NCI-H146 treated with DMSO at 0.1 percent for 48 hours (cell line): ENCODE data around the gene MAL.

ENCODE experiments used
- DNase-seq: peaks from one replicate; lab custom pipeline; 2025; ENCODE audit not compliant: unreplicated experiment; lab: John Stamatoyannopoulos, UW

MAL gene

DNA sequence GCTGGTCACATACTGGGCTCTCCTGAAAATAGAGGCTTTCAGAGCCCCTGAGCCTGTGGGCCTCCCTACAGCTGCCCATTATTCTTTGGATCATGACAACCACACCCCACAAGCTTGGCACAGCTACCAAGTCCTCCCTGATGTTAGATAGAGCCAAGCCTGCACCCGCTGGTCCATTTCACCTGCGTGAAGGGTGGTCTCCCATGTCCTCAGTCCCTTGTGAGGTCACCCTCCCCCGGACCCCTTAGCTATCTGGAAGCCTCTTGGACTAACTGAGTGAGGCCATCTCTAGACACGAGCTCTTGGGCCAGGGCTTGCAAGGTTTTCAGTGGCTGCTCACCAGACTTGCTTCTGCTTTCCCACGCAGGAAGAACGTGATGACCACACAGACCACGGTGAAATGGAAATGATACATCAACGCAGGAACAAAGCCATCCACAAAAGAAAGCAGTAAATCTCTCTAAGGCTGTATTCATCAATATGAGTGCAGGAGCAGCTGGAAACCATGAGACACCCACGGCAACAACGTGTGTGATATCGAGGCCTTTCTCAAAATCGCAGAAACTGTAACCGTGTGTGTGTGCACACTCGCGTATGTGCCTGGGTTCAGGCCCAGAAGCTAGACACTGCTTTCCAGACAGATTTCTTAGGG, 10.1 kb upstream of the MAL start:
- DNase-seq: no peak

DNA sequence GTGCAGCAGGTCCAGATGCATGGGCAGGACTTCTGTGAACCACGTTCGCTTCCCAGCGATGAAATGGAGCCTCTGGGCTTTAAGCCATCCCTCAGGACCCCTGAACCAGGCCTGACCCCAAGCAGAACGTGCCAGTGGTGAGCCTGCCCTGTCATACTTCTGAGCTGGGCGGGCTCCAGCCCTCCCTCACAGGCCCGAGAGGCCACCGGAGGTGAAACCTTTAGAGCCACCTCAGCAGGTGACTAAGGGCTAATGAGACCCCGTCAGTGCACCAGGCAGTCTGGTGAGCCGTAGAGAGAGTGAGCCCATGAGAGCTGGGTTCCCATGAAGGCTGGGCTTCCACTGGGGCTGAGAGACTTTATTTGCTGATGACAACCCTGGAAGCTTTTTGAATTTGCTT, 8.9 kb upstream of the MAL start:
- DNase-seq: no peak

DNA sequence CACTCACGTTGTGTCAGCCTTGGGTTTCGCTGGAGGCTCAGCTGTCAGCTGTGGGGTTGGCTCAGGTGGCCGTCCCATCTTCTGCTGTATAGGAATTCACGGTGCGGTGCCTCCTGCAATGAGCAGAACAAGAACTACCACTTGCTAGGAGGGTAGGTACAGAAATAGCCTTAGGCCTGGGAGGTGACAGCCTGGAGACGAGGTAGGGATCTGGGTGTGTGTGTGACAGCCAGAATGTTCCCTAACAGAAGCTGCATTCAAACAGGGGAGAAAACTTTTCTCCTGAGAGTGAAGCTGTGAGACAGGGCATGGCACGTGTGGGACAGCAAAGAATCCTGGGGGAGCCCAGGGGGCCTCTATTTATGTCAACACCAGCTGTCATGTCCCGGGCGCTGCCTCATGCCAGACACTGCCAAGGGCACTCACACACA, 8.4 kb upstream of the MAL start:
- no peak for DNase-seq

DNA sequence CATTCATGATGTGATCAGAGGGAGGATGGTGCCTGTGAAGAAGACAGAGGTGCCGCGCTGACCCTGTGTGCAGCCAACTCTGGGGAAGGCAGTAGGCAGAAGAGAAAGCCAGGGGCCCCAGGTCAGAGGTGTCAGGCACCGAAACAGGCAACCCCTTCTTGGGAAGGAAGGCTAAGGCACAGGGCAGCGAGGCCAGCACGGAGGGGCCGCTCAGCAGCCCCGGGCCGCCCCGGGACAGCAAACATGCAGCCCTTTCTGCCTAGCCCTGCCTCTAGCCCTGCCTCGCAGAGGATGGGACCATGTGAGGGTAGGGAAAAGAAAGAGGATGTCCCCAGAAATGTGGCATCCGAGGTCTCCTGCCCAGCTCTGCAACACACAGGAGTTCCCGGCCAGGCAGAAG, 7.7 kb upstream of the MAL start:
- no peak for DNase-seq

DNA sequence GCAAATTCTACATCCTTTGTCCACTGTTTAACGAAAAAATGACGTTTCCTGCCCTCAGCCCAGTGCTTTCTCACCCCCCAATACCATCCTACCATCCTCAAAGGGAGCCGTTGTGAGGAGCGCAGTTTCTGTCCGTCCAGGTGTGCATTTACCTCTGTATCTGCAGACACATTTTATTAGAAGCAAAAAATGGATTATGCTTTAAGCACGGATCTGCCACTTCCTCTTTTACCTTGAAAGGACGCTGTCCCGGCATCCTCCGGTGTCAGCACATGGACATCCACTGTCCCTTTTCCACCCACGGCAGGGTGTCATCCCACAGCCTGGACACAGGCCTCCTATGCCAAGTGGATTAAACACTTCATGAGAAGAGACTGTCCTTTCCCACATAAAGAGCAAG, 7.2 kb upstream of the MAL start:
- DNase-seq: no peak

DNA sequence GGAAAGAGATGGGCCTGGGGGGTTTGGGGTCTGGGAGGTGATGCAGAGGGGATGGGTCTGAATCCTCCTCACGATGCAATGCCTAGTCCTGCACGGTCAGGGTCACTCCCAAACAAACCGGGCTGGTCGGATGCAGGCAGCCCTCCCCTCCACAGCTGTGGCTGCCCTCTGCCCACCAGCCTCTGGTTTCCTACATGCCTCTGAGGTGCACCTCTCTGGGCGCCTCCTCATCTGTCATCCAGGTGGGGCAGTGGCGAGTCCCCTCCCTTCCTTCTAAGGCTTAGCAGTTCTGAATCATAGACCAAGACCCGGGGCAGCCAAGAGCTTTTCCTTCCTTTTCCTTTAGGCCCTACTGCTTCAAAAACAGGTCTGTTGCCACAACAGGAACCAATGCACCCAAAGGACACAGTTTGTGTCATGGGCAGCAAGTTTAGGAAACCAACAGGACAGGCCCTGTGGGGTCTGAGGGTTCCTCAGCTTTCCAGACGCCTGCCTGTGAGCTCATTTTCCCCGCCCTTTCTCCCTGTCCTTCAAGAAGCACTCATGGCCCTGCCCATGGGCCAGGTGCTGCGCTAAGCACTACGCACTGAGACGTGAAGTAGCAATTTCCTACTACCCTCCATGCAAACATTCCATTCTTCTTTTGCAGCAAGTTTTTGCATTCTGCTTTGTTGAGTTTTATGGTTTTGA, 6.5 kb upstream of the MAL start:
- DNase-seq: no peak

DNA sequence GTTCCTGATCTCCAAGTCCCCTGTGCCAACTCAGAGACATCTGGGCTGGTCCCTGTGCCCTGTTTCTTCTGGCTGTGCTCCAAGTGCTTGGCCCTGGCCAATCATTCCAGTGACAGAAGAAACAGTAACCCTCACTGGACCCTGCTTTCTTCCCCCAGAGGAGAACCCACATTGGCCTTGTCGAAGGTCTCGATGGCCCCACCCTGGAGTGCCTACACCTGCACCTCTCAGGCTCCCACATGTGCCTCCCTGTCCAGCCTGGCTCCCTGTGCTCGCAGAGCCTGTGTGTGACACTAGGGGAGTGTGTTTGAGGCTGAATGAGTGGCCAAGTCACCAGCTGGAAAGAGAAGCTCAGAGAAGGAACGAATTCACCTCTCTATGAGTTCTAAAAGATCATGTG, 5.9 kb upstream of the MAL start:
- no peak for DNase-seq

DNA sequence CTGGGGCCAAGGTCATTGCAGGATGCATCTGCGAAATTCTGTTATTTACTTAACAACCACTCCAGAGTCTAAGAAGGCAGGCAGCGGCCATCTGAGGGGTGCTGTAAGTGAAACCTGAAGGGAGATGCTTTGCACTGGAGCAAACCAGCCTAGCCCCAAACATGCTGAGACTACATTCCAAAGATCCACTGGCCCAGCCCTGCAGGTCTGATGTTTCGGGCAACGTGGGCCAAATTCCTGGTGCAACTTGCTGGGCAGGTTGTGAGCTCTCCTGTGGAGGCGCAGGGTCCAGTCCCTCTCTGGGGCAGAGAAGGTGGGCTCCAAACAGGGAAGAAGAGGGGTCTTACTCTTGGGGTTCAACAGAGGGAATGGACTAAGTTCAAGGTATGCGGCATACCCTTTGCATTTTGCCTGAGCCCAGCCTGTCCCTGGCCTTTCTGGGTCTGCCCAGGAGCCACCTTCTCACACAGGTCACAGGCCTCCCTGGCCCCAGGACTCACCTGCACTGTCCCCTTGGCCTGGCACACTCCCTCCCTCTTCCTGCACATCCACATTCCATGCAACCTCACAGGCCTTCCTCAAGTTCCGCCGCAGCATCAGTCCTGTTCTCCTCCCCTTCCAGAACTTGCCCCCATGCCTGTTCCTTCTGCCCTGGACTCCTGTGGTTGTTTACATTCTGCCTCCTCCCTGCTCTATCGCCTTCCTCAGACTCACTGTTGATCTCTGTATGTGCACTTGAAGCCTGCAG, 5.1 kb upstream of the MAL start:
- no peak for DNase-seq

DNA sequence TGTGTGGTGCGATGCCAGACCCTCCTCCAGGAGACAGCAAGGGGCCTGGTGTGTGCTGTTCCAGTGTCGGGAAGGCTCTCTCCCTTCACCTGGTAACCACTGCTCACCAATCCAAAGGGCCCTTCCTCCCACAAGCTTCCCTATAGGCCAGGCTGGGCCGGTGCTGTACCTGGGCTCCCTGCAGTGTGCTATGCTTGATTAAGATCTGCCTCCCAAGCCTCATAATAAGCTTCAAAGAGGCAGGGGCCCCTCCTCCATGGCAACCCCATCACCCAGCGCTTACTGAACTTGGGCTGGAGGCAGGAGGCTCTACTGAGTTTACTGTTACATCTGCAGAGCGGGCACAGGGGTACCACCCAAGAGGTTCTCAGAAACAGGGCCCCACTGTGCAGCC, 4.5 kb upstream of the MAL start:
- DNase-seq: no peak

DNA sequence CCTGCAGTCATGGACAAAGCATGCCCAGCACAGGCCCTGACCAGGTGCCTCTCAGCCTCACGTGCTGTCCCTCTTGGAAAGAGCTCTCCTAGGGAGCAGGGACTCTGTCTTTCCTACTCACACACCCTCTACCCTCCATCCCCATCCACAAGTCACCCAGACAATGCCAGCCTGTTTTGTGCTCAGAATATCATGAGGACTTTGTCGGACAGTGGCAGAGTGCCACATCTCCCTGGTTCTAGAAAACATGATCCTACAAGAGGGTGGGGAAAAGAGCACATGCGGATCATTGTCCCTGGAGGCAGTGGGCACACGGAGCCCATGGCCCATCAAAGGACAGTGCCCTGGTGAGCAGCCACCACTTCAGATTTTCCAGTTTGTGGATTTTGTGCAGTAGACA, 3.7 kb upstream of the MAL start:
- no peak for DNase-seq

DNA sequence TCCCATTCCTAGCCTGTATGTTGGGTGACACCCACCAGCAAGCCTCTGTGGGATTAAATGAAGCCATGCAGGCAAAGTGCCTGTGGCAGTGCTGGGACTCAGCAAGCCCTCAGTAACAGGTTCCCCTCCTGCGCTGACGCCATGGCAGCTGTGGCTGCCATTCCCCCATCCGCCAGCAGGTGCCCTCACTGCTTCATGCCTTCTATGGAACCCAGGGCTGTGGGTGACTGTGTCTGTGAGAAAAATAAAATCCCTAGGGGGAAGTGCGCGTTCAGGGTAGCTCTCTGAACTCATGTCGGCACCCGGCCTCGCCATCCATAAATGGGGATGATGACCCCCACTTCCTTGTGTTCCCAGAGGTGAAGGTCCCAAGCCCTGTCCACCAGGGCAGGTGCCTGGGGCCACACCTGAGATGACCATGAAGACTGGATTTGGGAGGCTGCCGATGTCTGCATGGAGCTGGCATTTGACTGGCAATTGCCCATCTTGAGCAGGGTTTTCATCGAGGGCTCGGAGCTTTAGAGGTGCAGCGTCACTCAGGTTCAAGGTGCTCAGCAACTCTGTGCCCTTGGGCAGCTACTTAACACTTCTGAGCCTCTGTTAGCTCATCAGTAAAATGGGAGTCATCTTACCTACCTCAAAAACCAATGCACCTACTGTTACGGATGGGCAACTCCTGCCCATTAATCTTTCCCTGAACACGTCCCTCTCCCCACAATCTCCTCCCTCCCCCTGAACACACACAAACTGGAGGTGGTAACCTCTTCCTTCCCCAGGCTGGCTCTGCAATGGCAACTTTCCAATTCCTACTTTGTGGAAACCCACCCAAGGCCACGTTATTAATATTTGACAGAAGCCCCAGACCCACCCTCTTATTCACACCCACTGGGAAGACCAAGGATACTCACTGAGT, 2.9 kb upstream of the MAL start:
- DNase-seq: peak; percentile 38

DNA sequence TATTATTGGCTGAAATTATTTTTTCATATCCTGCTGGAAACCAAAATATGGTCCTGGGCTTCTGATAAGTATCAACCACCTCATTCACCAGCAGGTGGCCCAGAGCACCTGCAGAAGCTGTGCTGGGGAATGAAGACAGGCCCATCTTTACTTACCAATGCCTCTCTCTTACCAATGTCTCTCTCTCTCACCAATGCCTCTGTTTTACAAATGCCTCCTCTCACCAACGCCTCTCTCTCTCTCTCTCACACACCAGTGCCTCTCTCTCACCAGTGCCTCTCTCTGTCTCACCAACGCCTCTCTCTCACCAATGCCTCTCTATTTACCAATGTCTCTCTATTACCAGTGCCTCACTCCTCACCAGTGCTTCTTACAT, 2.3 kb upstream of the MAL start:
- peak; percentile 44 for DNase-seq

DNA sequence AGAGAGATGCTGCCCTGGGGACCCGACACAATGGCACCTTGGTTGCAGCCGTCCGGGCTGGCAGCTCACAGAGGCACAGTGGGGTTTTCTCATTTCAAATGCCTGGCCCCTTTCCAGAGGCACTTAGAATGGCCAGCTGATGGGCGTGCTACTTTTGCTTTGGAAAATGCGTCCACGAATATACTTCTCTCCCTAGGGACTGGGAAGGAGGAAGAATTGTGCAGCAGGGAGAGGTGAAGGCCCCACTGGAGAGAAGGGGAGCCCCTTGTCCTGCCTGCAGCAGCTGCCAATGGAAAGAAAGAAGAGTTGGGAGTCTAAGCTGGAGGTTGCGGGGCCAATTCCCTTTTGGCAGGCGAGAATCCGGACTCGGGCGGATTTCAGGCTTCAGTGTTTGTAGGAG, 1.1 kb upstream of the MAL start:
- DNase-seq: no peak

DNA sequence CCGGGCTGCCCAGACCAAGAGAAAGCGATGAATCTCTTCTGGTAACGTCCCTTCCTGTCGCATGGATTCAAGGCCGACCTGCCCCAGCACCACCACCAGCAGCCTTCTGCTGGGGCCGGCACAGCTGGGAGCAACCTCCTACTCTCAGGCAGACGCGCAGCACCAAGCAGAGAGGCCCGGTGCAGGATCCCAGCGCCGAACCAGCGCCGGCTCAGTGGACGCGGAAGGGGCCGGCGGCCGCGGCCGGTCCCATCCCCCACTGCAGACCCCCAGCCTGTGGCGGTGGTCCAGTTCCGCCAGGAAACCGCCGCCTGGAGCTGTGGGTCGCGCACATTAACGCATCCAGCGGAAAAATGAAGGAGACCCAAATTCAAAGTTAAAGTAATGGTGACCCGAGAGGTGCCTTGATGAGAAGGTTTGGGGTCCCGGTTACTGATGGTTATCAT, 525 bp upstream of the MAL start:
- DNase-seq: no peak

DNA sequence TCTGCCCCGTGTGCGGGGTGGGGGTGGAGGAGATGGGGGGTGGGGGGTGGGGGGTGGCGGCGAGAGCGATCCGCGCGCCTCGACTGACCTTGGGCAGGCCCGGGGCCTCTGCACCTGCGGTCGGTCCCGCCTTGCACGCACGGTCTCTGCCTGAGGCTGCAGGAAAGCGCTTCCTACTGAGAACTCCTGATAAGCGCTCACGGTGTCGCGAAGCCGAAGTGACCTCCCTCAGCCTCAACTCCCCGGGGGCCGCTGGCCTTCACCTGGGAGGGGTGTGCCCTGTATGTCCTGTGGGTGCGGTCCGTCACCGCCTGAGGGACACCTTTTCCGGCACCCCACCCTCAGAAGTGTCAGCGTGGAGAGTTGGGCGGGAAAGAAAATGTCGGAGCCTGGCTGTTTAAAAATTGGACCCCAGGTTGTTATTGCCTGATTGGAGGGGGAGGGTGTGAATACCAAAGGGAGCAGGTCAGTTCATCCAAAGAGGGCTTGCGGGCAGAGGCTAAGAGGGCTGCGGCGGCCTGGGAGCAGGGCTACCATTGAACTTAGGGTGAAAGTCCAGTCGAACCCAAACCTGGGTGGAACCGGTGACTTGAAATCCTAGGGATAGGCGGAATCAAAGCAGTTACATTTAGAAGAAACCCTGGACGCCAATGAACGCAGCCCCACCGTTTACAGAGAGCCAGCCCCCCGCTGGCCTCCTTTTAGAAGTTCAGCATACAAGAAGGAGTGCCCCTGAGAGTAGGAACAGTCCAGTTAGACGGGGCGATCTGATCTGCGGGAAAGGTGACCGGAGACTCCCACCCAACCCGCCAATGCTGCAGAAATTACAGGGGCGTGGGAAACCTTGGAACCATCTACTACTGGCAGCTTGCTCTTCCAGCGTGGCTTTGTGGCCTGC, 1.2 kb downstream of the MAL start:
- DNase-seq: peak; percentile 25

DNA sequence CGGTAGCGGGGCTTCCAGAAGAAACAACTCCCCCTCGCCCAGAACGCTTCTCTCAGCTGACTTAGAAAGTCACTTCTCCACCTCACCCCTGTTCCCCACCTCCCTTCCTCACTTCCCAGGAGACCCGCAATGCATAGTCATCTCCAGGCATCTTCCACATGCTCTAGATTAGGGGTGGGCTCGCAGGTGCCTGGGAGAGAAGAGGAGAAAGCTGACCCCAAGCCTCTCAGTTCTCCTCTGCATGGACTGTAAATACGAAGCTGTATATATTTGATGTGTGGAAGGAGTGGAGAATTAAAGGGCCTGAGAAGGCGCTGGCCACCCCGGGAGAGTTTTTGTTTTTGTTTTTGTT, 1.8 kb downstream of the MAL start:
- no peak for DNase-seq

DNA sequence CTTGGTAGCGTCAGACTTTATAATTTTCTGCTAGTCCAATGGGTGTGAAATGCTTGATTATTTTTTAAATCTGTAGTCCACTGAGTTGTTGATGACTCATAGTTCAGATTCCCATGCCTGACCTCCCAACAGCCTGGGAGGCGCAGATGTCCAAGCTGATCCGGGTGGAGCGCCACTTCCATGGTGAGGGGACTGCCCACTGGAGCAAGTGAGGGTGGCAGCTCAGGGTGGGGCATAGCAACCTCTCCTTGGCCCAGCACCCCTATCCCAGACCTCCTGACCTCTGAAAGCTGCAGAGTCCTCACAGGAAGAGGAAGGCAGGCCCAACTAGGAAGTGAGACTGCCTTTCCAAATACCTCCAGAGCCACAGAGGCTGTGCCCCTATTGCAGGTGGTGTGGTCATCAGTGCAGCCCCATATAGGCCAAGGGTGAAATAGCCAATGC, 4.4 kb downstream of the MAL start:
- DNase-seq: no peak

DNA sequence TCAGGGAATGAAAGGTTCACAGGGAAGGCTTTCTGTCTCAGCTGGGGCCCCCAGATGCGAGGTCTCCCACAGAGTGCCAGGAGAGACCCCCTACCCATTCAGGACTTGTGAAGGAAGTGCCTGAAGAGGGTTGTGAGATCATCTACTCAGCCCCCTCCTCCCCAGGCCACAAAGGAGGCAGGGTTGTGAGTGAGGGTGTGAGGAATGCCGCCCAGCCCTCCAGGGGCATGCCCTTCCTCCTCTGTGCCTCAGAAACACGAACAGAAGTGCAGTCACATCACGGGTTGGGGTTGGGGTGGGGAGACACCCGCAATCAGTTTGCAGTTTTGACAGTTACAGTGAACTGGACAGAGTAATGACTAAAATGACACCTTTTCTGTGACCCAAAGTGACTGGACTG, 5.0 kb downstream of the MAL start:
- DNase-seq: no peak

DNA sequence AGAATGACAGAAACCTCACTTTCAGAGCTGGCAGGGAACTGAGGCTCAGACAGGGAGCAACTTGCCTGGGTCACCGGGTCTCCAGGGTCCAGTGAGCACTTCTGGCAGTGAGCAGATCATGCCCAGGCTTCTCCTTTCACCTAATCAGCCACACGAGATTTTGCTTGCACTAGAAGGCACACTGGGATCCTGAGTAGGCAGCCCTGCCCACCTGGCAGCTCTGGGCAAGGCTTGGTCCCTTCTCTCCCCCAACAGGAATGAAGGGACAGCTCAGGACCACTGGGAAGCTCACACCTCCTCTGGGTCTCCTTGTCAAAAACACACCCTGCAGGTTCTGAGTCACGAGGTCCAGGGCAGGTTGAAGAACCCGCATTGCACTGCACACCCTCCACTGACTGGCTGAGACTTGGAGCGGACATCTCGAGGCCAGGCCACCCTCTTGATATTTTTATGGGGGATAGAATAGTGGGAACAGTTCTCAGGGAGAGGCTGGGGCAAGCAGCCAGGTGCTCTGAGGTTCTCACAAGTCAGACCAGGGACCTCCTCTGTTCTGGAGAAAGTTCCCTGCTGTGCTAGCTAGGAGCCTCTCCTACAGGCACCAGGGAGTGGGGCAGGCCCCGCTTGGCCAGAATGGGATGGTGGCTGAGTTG, 5.7 kb downstream of the MAL start:
- DNase-seq: no peak

DNA sequence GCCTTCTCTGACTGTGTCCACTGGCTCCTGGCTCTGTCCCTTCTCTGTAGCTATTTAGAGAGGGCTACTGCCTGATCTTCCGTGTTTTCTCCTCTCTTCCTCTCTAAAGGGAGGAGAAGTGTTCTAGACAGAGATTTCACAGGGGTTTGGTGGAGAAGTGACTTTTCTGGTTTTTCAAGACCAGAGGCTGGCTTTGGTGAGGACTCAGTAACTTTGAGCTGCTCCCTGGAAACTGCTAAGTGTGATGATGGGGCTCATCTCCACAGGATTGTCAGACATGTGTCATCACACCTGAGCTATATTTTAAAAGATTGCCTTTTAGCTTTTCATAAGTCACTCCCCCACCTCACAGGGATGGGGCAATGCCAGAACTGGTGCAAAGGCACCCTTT, 6.2 kb downstream of the MAL start:
- no peak for DNase-seq
